GM06990 (cell line): ENCODE measurements around the gene NLRP6.

Experiments used
- DNase-seq: peaks from one replicate; pipeline ENCODE4 v3.0.0-alpha.2; 2011; ENCODE audit not compliant: insufficient read length; ENCODE audit errors: extremely low read depth
- H3K27me3 ChIP-seq: replicated peaks from 2 replicates; pipeline ENCODE4 v1.6.0; 2011; ENCODE audit warnings: low read length; ENCODE audit not compliant: control insufficient read depth, insufficient read depth
- H3K36me3 ChIP-seq: 2 replicates; pipeline ENCODE4 v1.5.1; 2011; ENCODE audit warnings: low read length; ENCODE audit not compliant: control insufficient read depth, insufficient read depth
- H3K4me3 ChIP-seq: replicated peaks from 2 replicates; pipeline ENCODE4 v1.5.1; 2011; ENCODE audit warnings: low read depth, mild to moderate bottlenecking, control low read depth, low read length
- CTCF ChIP-seq: IDR thresholded peaks from 2 replicates; pipeline ENCODE4 v1.5.1; 2011; ENCODE audit warnings: low read length, control low read depth, mild to moderate bottlenecking, inconsistent platforms; ENCODE audit not compliant: insufficient read depth, poor library complexity, severe bottlenecking

The NLRP6 gene

GRCh38 chr11:244376-244775 is 33.8 kb upstream of the NLRP6 start:
- Histone ChIP-seq H3K36me3 (peaks cover 14% of the 10 kb centered on the region), H3K4me3 (no peak overlapping the region), H3K27me3 (no peaks in the 10 kb centered on the region)
- no peak for DNase-seq
- TF ChIP-seq CTCF = no peak

GRCh38 chr11:249062-249461 is 29.1 kb upstream of the NLRP6 start:
- TF ChIP-seq CTCF = no peak
- DNase-seq = no peak
- Histone ChIP-seq H3K27me3 (no peaks in the 10 kb centered on the region), H3K4me3 (no peak overlapping the region), H3K36me3 (peaks cover 40% of the 10 kb centered on the region)

GRCh38 chr11:250274-250673 is 27.9 kb upstream of the NLRP6 start:
- H3K36me3 ChIP-seq = peaks cover 36% of the 10 kb centered on the region
- H3K27me3 ChIP-seq = no peaks in the 10 kb centered on the region
- no peak overlapping the region for H3K4me3 ChIP-seq
- no peak for TF ChIP-seq CTCF
- no peak for DNase-seq

- peak; percentile 74 for TF ChIP-seq CTCF
- Histone ChIP-seq H3K36me3 (peaks cover 33% of the 10 kb centered on the region), H3K4me3 (no peak overlapping the region), H3K27me3 (no peaks in the 10 kb centered on the region)
- DNase-seq = no peak
Observed at GRCh38 chr11:250740-251299, 27.4 kb upstream of the NLRP6 start.

GRCh38 chr11:251550-251949 is 26.7 kb upstream of the NLRP6 start:
- Histone ChIP-seq H3K36me3 (peaks cover 32% of the 10 kb centered on the region), H3K27me3 (no peaks in the 10 kb centered on the region), H3K4me3 (no peak overlapping the region)
- no peak for DNase-seq
- TF ChIP-seq CTCF = no peak

GRCh38 chr11:252666-253065 is 25.5 kb upstream of the NLRP6 start:
- DNase-seq = no peak
- peaks cover 32% of the 10 kb centered on the region for H3K36me3 ChIP-seq
- H3K27me3 ChIP-seq = no peaks in the 10 kb centered on the region
- H3K4me3 ChIP-seq = no peak overlapping the region
- no peak for TF ChIP-seq CTCF
